Right cardiac atrium (tissue), 5 donors: ENCODE data around the gene PSENEN. TPM values are rescaled to one million over a fixed set of nuclear protein-coding genes. Genes with fewer than 3 reads are reported as not detected.

Source experiments
- ATAC-seq, 2 donors: fragments of 200-7000 bp; cut with Tn5 transposase; one replicate each; pipeline versions ENCODE4 v1.8.0 to v1.9.1; 2020; ENCODE audit warnings: moderate library complexity in 2 of 2, mild to moderate bottlenecking in 1 of 2
- DNase-seq, 3 donors: peaks; one replicate each; pipeline ENCODE4 v3.0.0-alpha.2; 2020
- H3K27ac ChIP-seq: one replicate; pipeline ENCODE4 v1.5.1; 2013; ENCODE audit warnings: mild to moderate bottlenecking, low read length, control low read depth, moderate library complexity
- H3K27me3 ChIP-seq: one replicate; pipeline ENCODE4 v1.6.1; 2013; ENCODE audit not compliant: control insufficient read depth, insufficient read depth
- H3K4me1 ChIP-seq: one replicate; pipeline ENCODE4 v1.6.1; 2013; ENCODE audit warnings: low read length; ENCODE audit not compliant: control insufficient read depth, insufficient read depth
- H3K4me3 ChIP-seq: one replicate; pipeline ENCODE4 v1.5.1; 2013; ENCODE audit warnings: low read length, control low read depth
- H3K9me3 ChIP-seq: one replicate; pipeline ENCODE4 v1.6.1; 2013; ENCODE audit warnings: low read length; ENCODE audit not compliant: control insufficient read depth
- WGBS: extraction: QIAGEN DNeasy Blood & Tissue Kit; methylation state at CpG from one replicate; pipeline ENCODE4 v1.1.7; 2013; 5-methylcytosine and 5-hydroxymethylcytosine counted together
- intact Hi-C, 4 donors: fragments of 100-400 bp; cut with DNase I; formaldehyde crosslinking; loops; one replicate each; pipeline versions ENCODE4 v1.11.0 to v1.14.0; 2022 to 2023
- polyA plus RNA-seq: library from polyadenylated mRNA; stranded (reverse); fragments of 200-250 nt; gene quantifications from one replicate; pipeline ENCODE4 v1.2.3, GENCODE V29; 2013
- total RNA-seq, 4 donors: library from RNA; stranded (reverse); fragmentation: NEBNext Ultra II Directional; extraction: Animal tissue kit (Norgen Biotek cat#: 25700); gene quantifications; one replicate each; pipeline ENCODE4 v1.2.1, GENCODE V29; 2021
- donor health status: healthy with polysubstance abuse.
- donor health status: DM: no; HTN: yes; CAD: no.
- donor health status: DM: no; HTN: no; CAD: no.
- donor health status: DM: no; HTN: yes; CAD: no; lungs with severe emphysema.
- donor health status: DM: yes; HTN: yes; CAD: no.

Gene PSENEN
- total and polyA plus RNA-seq, 5 donors = 40.0 to 69.7 (median 47.5) TPM

GRCh38 chr19:35734889-35735288 is 10.6 kb upstream of the PSENEN start:
- intact Hi-C loops = no loop called here

GRCh38 chr19:35736913-35737886 is 8.3 kb upstream of the PSENEN start:
- Histone ChIP-seq H3K27ac (no peak overlapping the region), H3K27me3 (no peaks in the 10 kb centered on the region), H3K9me3 (no peaks in the 10 kb centered on the region), H3K4me1 (no peaks in the 10 kb centered on the region), H3K4me3 (no peak overlapping the region)
- WGBS = 88% methylated on average over 22 of the region's 22 CpGs
- ATAC-seq = no peak
- peak in 1 of 3 donors; percentile 8 for DNase-seq
- intact Hi-C loops = no loop called here

More at GRCh38 chr19:35734889-35735288, 10.6 kb upstream of the PSENEN start:
- Histone ChIP-seq H3K4me3 (no peak overlapping the region), H3K4me1 (no peaks in the 10 kb centered on the region), H3K27me3 (no peaks in the 10 kb centered on the region), H3K9me3 (no peaks in the 10 kb centered on the region), H3K27ac (no peak overlapping the region)
- WGBS = 76% methylated on average over 5 of the region's 5 CpGs
- no peak for ATAC-seq
- DNase-seq = no peak

GRCh38 chr19:35738021-35738886 is 7.2 kb upstream of the PSENEN start:
- intact Hi-C loops = no loop called here

GRCh38 chr19:35738887-35739229 is 6.6 kb upstream of the PSENEN start:
- no peak overlapping the region for H3K4me3 ChIP-seq
- no peaks in the 10 kb centered on the region for H3K27me3 ChIP-seq
- no peaks in the 10 kb centered on the region for H3K9me3 ChIP-seq
- no peak for ATAC-seq
- 82% methylated on average over 2 of the region's 2 CpGs for WGBS
- H3K27ac ChIP-seq = no peak overlapping the region
- intact Hi-C loops = no loop called here
- no peaks in the 10 kb centered on the region for H3K4me1 ChIP-seq
- DNase-seq = no peak

More at GRCh38 chr19:35738021-35738886, 7.2 kb upstream of the PSENEN start:
- Histone ChIP-seq H3K9me3 (no peaks in the 10 kb centered on the region), H3K4me1 (no peaks in the 10 kb centered on the region), H3K27ac (no peak overlapping the region), H3K27me3 (no peaks in the 10 kb centered on the region), H3K4me3 (no peak overlapping the region)
- ATAC-seq (no peak), DNase-seq (peak in 1 of 3 donors; percentile 28)
- 89% methylated on average over 37 of the region's 37 CpGs for WGBS

- Histone ChIP-seq H3K4me1 (peaks cover 4% of the 10 kb centered on the region), H3K9me3 (no peaks in the 10 kb centered on the region), H3K27me3 (no peaks in the 10 kb centered on the region), H3K27ac (no peak overlapping the region), H3K4me3 (no peak overlapping the region)
- ATAC-seq (no peak), DNase-seq (peak in 2 of 3 donors; percentile 32 to 76)
- WGBS = 71% methylated on average over 29 of the region's 29 CpGs
- intact Hi-C loops = no loop called here
Measured at GRCh38 chr19:35739275-35740107, 6.0 kb upstream of the PSENEN start.

- intact Hi-C loops = no loop called here
Measured at GRCh38 chr19:35740108-35740422, 5.4 kb upstream of the PSENEN start.

GRCh38 chr19:35740423-35741202 is 4.8 kb upstream of the PSENEN start:
- peaks cover 4% of the 10 kb centered on the region for H3K4me1 ChIP-seq
- intact Hi-C loops = no loop called here

More at GRCh38 chr19:35740108-35740422, 5.4 kb upstream of the PSENEN start:
- no peaks in the 10 kb centered on the region for H3K9me3 ChIP-seq
- 1% methylated on average over 16 of the region's 16 CpGs for WGBS
- H3K27me3 ChIP-seq = no peaks in the 10 kb centered on the region
- no peak for ATAC-seq
- H3K27ac ChIP-seq = peak overlapping the region; percentile 68
- no peak for DNase-seq
- H3K4me1 ChIP-seq = peaks cover 4% of the 10 kb centered on the region
- H3K4me3 ChIP-seq = peak overlapping the region; percentile 55

GRCh38 chr19:35741203-35741515 is 4.3 kb upstream of the PSENEN start:
- H3K4me1 ChIP-seq = peaks cover 4% of the 10 kb centered on the region
- no peaks in the 10 kb centered on the region for H3K27me3 ChIP-seq
- ATAC-seq = no peak
- WGBS = 3% methylated on average over 12 of the region's 12 CpGs
- H3K4me3 ChIP-seq = peak overlapping the region; percentile 69
- H3K9me3 ChIP-seq = no peaks in the 10 kb centered on the region
- intact Hi-C loops = no loop called here
- peak overlapping the region; percentile 79 for H3K27ac ChIP-seq
- DNase-seq = no peak

More at GRCh38 chr19:35740423-35741202, 4.8 kb upstream of the PSENEN start:
- Histone ChIP-seq H3K9me3 (no peaks in the 10 kb centered on the region), H3K27ac (peak overlapping the region; percentile 79), H3K27me3 (no peaks in the 10 kb centered on the region), H3K4me3 (peak overlapping the region; percentile 69)
- DNase-seq = peak; percentile 99 to 100 (median 99)
- WGBS = under 1% methylated on average over 63 of the region's 63 CpGs
- ATAC-seq = peak; percentile 88 to 91

- whole genome bisulfite sequencing = 79% methylated on average over 9 of the region's 9 CpGs
- peaks cover 4% of the 10 kb centered on the region for H3K4me1 ChIP-seq
- H3K9me3 ChIP-seq = no peaks in the 10 kb centered on the region
- H3K27ac ChIP-seq = no peak within 1 kb of the TSS
- intact Hi-C loops = no loop called here
- no peaks in the 10 kb centered on the region for H3K27me3 ChIP-seq
- ATAC-seq (no peak), DNase-seq (peak in 1 of 3 donors; percentile 62)
- H3K4me3 ChIP-seq = no peak within 1 kb of the TSS
Measured at GRCh38 chr19:35742121-35742724, 3.2 kb upstream of the PSENEN start, which contains the start of gene IGFLR1. Gene IGFLR1 (minus strand): TSS chr19:35742452. CDS start chr19:35741180, 1,272 bp downstream.
